ENCODE measurements around the gene NUDT21. TPM values are rescaled to one million over a fixed set of nuclear protein-coding genes. Genes with fewer than 3 reads are reported as not detected.

The NUDT21 gene
- total and polyA plus RNA-seq, 10 of the 15 experiments (the other 5 are each of a cell fraction or from before 2014, with no cell fraction given): 70.1 to 229 (median 127) TPM

- TF ChIP-seq SRF (IDR thresholded peaks at IDR 0.05; ENCODE audit: low read depth in 2 of 2, low read length in 2 of 2) (0 out of 4 replicates have a peak, but pooled peaks of 1 of the 2 experiments have one; percentile 10), NFXL1 (IDR thresholded peaks at IDR 0.05; ENCODE audit: borderline replicate concordance) (no peak), ZBTB33 (IDR thresholded peaks at IDR 0.05) (no peak), SMC3 (IDR thresholded peaks at IDR 0.05; ENCODE audit: borderline replicate concordance, low read length) (no peak), ZNF217 (IDR thresholded peaks at IDR 0.05) (no peak), IRF4 (IDR thresholded peaks at IDR 0.05; ENCODE audit: low read depth, low read length) (no peak), MEF2A (IDR thresholded peaks at IDR 0.05; ENCODE audit: insufficient read depth, low read depth, low read length) (no peak), BHLHE40 (IDR thresholded peaks at IDR 0.05; ENCODE audit: borderline replicate concordance in 1 of 2, low read depth in 2 of 2, low read length in 1 of 2) (peak in 1 of 2 experiments; percentile 62; a peak in 2 of 4 replicates), SKIL (IDR thresholded peaks at IDR 0.05; ENCODE audit: low read depth, poor library complexity, severe bottlenecking) (no peak), ZZZ3 (IDR thresholded peaks at IDR 0.05; ENCODE audit: control insufficient read depth, insufficient read length, low read depth) (no peak)
Observed at GRCh38 chr16:56425439-56425832, 25.7 kb downstream of the NUDT21 start, which contains the start of gene AMFR (continued).

Data from GM12878 (cell line).